OCI-M2 (cell line): Measurements from ENCODE around the gene GPAT2.
"Not testable (repeated sequence)": the region's sequence is repeated elsewhere in the genome, so short reads cannot be mapped to it uniquely, and the experiment has no call there.

Experiments
- DNase-seq: peaks from one replicate; lab custom pipeline; 2025; ENCODE audit not compliant: unreplicated experiment; lab: John Stamatoyannopoulos, UW

The GPAT2 gene

DNA sequence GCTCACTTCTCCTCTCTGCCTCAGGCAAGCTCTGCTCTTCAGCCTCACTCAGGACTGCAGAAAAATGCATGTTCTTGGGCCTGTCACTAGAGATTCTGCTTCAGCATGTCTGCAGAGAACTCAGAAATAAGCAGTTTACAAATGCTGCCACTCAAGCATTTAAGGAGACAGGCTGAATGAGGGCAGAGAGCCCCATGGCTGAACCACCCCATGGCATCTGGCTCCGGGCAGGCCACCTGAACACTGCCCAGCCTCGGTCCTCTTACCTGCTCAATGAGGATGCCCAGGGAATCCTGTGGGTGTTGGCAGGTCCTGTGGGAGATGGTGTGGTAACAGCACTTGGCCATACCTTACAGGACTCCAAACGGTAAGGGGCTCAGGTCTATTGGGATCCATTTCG is 31.2 kb upstream of the GPAT2 start:
- DNase-seq = not testable (repeated sequence)

DNA sequence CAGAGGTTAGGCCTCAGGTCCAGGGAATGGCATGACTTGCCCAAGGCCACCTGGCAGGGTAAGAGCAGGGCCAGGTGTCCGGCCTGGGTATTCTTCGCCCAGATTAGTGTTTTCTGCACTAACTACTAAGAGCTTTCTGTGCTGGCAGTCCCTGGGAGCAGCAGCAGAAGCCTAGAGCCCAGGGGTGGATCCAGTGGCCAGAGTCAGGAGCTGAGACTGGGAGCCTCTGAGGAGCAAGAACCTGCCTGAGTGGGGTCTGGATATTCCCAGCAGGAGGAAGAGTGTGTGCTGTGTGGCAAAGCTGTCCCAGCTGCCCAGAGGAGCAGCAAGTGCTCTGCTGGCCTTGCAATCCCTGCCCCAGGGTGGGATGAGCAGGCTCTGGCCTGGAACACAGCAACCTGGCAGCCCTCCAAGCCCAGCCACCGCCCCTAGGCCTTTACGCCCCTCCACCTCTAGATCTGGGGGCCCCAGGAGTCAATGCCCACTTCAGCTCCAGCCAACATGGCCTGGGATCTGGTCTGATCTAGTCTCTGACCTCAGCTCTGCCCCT is 30.7 kb upstream of the GPAT2 start:
- no peak for DNase-seq

GRCh38 chr2:96064760-96065159 is 30.0 kb upstream of the GPAT2 start:
- not testable (repeated sequence) for DNase-seq

- DNase-seq = not testable (repeated sequence)
Observed at GRCh38 chr2:96064047-96064675, 29.4 kb upstream of the GPAT2 start.

- not testable (repeated sequence) for DNase-seq
Observed at GRCh38 chr2:96063116-96063899, 28.6 kb upstream of the GPAT2 start.

DNA sequence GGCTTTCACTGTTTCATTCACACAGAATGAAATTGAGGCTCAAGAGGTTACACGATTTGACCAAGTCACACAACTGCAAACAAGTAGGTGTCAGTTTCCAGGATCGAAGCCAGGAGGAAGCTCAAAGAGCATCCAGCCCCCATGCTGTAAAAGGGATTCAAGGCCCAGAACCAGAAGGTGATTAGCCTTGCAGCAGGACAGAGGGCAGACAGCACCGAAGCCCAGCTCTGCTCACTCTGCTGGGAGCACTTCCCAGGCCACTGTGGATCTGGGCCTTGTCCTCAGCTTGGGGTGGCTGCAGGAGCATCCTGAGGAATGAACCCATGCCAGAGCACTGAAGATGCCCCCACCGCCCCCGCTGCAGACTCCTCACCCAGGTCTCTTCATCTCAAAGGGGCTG is 27.8 kb upstream of the GPAT2 start:
- not testable (repeated sequence) for DNase-seq

DNA sequence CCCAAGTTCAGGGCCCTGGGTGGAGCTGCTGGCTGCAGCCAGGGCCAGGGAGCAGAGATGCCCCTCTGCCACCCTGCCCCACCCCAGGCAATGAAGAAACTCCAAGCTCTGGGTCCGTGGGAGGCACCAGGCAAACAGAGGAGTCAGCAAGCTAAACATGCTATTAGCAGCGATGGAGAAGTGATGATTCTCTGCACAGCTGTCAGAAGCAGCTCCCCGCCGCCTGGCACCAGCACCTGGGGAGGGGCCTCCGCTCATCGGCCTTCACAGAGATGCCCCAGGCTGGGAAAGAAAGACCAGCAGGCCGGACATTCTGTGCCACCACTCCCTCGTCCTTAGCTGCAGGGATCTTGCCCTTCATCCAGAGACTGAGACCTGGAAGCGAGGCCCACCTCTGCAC is 27.2 kb upstream of the GPAT2 start:
- DNase-seq = not testable (repeated sequence)

GRCh38 chr2:96061197-96061817 is 26.6 kb upstream of the GPAT2 start:
- DNase-seq = not testable (repeated sequence)

DNA sequence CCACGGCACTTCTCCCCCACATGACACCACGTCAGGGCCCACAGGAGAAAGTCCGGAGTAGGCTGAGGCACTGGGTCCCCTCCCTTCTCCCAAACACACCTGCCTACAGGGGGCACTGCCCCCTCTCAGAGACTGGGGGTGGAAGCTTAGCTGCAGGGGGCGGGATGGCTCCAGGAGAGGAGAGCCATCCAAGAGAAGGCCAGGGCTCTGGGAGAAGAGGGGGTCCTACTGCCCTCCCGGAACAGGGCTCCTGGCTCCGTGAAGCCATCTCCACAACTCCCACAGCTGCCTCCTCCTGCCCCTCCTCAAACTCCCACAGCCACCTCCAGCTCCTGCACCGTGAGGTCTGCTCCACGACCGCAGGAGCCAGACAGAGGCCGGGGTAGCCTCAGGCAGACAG is 25.6 kb upstream of the GPAT2 start:
- not testable (repeated sequence) for DNase-seq

- DNase-seq = not testable (repeated sequence)
Observed at GRCh38 chr2:96059443-96059842, 24.7 kb upstream of the GPAT2 start.

DNA sequence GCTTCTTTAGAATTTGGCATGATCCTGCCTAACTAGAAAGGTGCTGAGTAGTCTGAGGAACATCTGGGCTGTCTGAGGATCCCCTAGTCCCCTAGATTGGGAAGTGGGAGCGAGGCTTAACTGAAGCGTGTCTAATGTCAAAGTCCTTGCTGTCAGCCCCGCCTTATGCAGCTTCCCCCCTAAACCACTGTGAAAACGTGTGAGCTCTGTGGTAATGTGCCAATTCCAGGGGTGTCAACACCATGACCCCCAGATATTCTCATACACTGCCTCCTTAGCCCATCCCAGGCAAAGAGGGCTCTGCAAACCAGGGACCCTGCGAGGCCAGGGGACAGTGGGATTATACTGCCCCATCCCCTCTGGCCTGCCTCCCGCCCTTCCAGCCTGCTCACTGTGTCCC is 21.1 kb upstream of the GPAT2 start:
- DNase-seq = not testable (repeated sequence)

DNA sequence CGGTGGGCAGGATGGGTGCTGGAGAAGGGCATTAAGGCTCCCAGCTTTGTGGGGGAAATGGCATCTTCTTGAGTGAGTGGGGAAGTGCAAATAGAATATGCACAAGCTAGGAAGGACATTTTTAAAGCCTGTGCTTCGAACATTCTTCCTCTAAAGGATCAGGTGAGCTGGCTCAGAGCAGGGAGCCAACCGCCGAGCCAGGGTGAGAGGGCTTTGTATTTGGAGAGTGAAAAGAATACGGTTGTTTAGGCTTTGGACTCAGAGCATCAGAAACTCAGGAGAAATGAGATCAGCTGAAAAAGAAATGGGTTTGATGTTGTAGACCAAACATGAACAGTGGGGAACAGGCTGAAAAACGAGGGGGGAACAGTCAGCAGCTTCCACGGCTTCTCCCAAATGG is 19.8 kb upstream of the GPAT2 start:
- DNase-seq = not testable (repeated sequence)

- not testable (repeated sequence) for DNase-seq
Observed at GRCh38 chr2:96053385-96053784, 18.7 kb upstream of the GPAT2 start.

- not testable (repeated sequence) for DNase-seq
Observed at GRCh38 chr2:96052632-96053031, 17.9 kb upstream of the GPAT2 start.

GRCh38 chr2:96049917-96050262 is 15.2 kb upstream of the GPAT2 start:
- not testable (repeated sequence) for DNase-seq

- DNase-seq = not testable (repeated sequence)
Observed at GRCh38 chr2:96049049-96049916, 14.6 kb upstream of the GPAT2 start.

DNA sequence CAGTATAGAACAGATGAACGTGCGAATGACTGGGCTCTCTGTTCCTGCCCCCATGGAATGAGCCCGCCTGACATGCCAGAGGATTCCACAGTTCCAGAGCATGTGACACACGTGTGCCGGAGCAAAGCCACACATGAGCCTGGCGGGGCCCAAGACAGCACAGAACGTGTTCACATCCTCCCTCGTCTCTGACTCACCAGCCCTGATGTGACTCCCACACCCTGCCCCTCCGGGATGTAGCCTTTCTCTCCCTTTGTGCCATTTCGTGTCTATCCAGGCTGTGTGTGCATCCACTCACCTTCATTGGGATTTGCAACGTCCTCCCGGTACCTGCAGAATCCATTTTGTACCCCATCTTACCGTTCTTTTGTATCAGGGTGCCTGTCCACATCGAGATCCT is 838 bp upstream of the GPAT2 start:
- not testable (repeated sequence) for DNase-seq

GRCh38 chr2:96033997-96034396 is 719 bp downstream of the GPAT2 start:
- not testable (repeated sequence) for DNase-seq

DNA sequence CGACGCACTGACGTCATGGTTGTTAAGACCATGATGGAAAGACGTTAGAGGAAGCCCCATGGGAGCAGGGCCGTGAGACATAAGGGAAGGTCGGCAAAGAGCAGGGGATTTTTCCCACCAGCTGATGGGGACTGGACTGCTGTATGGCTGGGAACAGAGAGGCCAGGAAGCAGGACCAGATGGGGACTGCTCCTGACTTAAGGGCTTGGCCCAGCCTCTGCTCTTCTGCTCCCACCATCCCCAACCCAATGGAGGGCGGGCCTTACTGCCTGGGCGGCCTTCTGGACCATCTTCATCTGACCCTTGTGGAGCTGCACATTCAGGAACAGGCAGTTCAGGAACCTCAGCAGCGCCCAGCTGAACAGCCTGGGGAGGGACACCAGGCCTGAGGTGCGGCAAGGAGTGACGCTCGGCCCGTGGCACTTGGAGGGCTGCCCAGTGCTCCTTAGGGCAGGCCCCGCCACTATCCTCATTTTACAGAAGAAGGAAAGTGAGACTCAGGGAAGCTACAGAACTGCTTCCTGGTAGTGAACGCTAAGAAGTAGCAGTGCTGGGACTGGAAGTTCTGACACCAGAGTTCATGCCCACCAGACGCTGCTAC is 6.9 kb downstream of the GPAT2 start:
- DNase-seq = not testable (repeated sequence)

GRCh38 chr2:96025755-96026154 is 9.0 kb downstream of the GPAT2 start:
- DNase-seq = not testable (repeated sequence)

DNA sequence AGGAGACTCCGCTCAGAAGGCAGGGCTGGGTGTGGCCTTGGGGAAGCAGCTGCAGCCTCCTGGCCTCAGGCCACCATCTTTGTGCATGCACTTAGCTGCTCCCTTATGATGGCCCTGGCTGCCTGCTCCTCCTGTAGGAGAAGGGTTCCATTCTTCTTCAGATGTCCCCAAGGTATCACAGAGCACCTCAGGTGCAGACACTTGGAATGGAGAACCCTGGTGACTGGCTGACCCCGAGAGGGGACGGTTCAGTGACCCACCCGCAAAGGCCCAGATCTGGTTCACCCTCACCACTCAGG is 9.6 kb downstream of the GPAT2 start:
- DNase-seq = no peak
